HepG2 (cell line): Measurements from ENCODE around the gene MYO5B. TPM values are rescaled to one million over a fixed set of nuclear protein-coding genes. Genes with fewer than 3 reads are reported as not detected.

Experiments used
- ADNP ChIP-seq: sonication (generic); formaldehyde crosslinking; IDR thresholded peaks from 2 replicates; pipeline ENCODE4 v1.4.0; 2020; ENCODE audit warnings: missing genetic modification reagents
- ARHGAP35 ChIP-seq: sonication (generic); formaldehyde crosslinking; IDR thresholded peaks from 2 replicates; pipeline ENCODE4 v1.9.0; 2022; ENCODE audit warnings: mild to moderate bottlenecking, inconsistent platforms, moderate library complexity, missing genetic modification reagents, borderline replicate concordance
- ATF7 ChIP-seq, 2 experiments: fragments of 450-650 bp in 1 of 2; sonication (generic) in 1 of 2; formaldehyde crosslinking in 1 of 2; IDR thresholded peaks; 2 replicates each; pipeline versions ENCODE4 v1.4.0 to v1.6.1; 2016 to 2020; ENCODE audit warnings: antibody characterized with exemption in 1 of 2, mild to moderate bottlenecking in 1 of 2, missing genetic modification reagents in 1 of 2
- CHD4 ChIP-seq: fragments of 200-600 bp; sonication (generic); IDR thresholded peaks from 2 replicates; pipeline ENCODE4 v1.7.0; 2017; ENCODE audit warnings: mild to moderate bottlenecking, low read length, borderline replicate concordance
- FOXO1 ChIP-seq: sonication (generic); formaldehyde crosslinking; IDR thresholded peaks from 2 replicates; pipeline ENCODE4 v1.4.0; 2020; ENCODE audit warnings: missing genetic modification reagents
- KDM4B ChIP-seq: sonication (generic); formaldehyde crosslinking; IDR thresholded peaks from 2 replicates; pipeline ENCODE4 v1.4.0; 2020; ENCODE audit warnings: missing genetic modification reagents
- MTA1 ChIP-seq: sonication (generic); formaldehyde crosslinking; IDR thresholded peaks from 2 replicates; pipeline ENCODE4 v1.4.0; 2020; ENCODE audit warnings: missing genetic modification reagents, mild to moderate bottlenecking, borderline replicate concordance
- NAIF1 ChIP-seq: sonication (generic); formaldehyde crosslinking; IDR thresholded peaks from 2 replicates; pipeline ENCODE4 v1.5.0; 2020; ENCODE audit warnings: mild to moderate bottlenecking, missing genetic modification reagents, borderline replicate concordance
- NCOR1 ChIP-seq: fragments of 200-600 bp; sonication (generic); IDR thresholded peaks from 2 replicates; pipeline ENCODE4 v1.7.0; 2017; ENCODE audit warnings: antibody characterized with exemption, low read length, borderline replicate concordance
- NFE2 ChIP-seq: sonication (generic); formaldehyde crosslinking; IDR thresholded peaks from 2 replicates; pipeline ENCODE4 v1.4.0; 2020; ENCODE audit warnings: missing genetic modification reagents
- NR2F6 ChIP-seq, 2 experiments: IDR thresholded peaks; 2 replicates each; pipeline ENCODE4 v1.6.1; 2016; ENCODE audit warnings: antibody characterized with exemption in 1 of 2, mild to moderate bottlenecking in 1 of 2
- PAX8 ChIP-seq: sonication (generic); formaldehyde crosslinking; IDR thresholded peaks from 2 replicates; pipeline ENCODE4 v1.8.0; 2022; ENCODE audit warnings: mild to moderate bottlenecking, missing genetic modification reagents, borderline replicate concordance
- PHF8 ChIP-seq: sonication (generic); formaldehyde crosslinking; IDR thresholded peaks from 2 replicates; pipeline ENCODE4 v1.5.0; 2020; ENCODE audit warnings: missing genetic modification reagents
- RFXAP ChIP-seq: sonication (generic); formaldehyde crosslinking; IDR thresholded peaks from 2 replicates; pipeline ENCODE4 v1.4.0; 2020; ENCODE audit warnings: missing genetic modification reagents, borderline replicate concordance
- SMARCC2 ChIP-seq: fragments of 450-650 bp; IDR thresholded peaks from 2 replicates; pipeline ENCODE4 v1.6.1; 2017; ENCODE audit warnings: antibody characterized with exemption, mild to moderate bottlenecking
- ZBTB8A ChIP-seq: sonication (generic); formaldehyde crosslinking; IDR thresholded peaks from 2 replicates; pipeline ENCODE4 v1.4.0; 2020; ENCODE audit warnings: mild to moderate bottlenecking, low read depth, missing genetic modification reagents, borderline replicate concordance
- ZNF253 ChIP-seq: sonication (generic); formaldehyde crosslinking; IDR thresholded peaks from 2 replicates; pipeline ENCODE4 v1.8.0; 2022; ENCODE audit warnings: mild to moderate bottlenecking, missing genetic modification reagents, borderline replicate concordance
- ZNF7 ChIP-seq: IDR thresholded peaks from 2 replicates; pipeline ENCODE4 v1.6.1; 2016; ENCODE audit warnings: missing biosample characterization, missing genetic modification reagents
- polyA plus RNA-seq, 8 experiments: library from polyadenylated mRNA; depleted of rRNA in 3 of 8; stranded (reverse) in 7 of 8; unstranded in 1 of 8; fragments of >200 nt; fragmentation: Illumina TruSeq in 4 of 8; extraction: Trizol in 4 of 8; gene quantifications; 2 replicates each; pipeline versions ENCODE4 v1.2.1 to v1.2.3, GENCODE V29; 2011 to 2016; ENCODE audit warnings: low read depth in 4 of 8, missing spikeins in 1 of 8, mixed read lengths in 1 of 8; ENCODE audit not compliant: insufficient read depth in 1 of 8
- total RNA-seq, 5 experiments: library from RNA; depleted of rRNA; stranded (reverse); fragments of >200 nt; fragmentation: Illumina TruSeq; extraction: Trizol; gene quantifications; 2 replicates each; pipeline ENCODE4 v1.2.3, GENCODE V29; 2016; ENCODE audit warnings: low read depth in 1 of 5
- TF ChIP-seq, protein P1 (sequence below): sonication (generic); formaldehyde crosslinking; IDR thresholded peaks from 2 replicates; pipeline ENCODE4; 2020; ENCODE audit warnings: missing genetic modification reagents, mild to moderate bottlenecking, borderline replicate concordance
- TF ChIP-seq, protein P2 (sequence below): sonication (generic); formaldehyde crosslinking; conservative IDR thresholded peaks from 2 replicates; pipeline ENCODE4 v1.8.0; 2022; ENCODE audit warnings: low read depth, missing genetic modification reagents

The MYO5B gene
- total and polyA plus RNA-seq, 2 of the 13 experiments (the other 11 are each of a cell fraction or from before 2014, with no cell fraction given): 13.1 to 24.0 TPM

DNA sequence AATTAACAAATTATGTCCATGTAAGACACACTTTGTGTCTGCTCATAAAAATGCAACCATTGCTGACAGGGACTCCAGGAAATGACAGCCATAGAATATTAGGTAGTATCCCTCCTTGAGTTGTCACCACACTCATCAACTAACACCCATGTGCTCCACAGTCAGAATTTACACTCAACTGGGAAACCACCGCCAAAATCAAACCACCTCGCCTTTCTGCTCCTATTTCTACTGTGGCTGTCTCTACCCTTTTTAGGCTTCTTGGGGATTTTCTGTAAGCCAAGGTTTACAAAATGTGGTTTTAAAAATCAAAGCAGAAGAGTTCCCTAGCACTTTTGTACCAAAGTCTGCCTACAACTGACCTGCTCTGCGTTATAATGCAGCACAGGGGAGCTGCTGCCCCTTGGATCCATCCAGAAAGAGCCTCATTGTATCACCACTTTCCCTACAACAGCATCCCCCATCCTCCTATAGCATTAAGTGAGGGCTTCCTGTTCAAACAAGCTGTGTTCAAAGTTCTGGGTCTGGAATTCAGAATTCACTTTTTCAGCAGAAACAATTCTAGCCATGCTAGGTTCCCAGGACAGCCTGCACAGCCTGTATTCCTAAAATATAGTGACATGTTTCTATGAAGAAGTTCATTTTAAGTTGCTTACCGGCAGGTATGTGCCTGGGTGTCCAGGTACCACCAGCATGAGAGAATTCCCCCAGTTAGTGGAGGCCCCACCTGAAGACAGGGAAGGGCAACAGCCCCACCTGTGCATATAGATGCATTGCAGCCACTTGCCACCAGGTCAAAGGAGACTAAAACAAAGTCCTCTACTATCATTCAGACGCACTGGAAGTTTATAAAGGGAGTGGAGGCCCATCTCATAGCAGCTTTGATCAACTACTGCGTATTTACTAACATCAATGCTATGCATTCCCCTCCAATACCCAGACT is 104.3 kb downstream of the MYO5B start (continued):
- TF ChIP-seq ZNF253 (CRISPR knock-in tag) (no peak), NCOR1 (peak; percentile 71; the same call in 1 of the 2 replicates), CHD4 (peak; percentile 47; the same call in 1 of the 2 replicates), ZBTB8A (CRISPR knock-in tag) (no peak), ATF7 (IDR thresholded peaks at IDR 0.05) (no peak), ATF7 (CRISPR knock-in tag; IDR thresholded peaks at IDR 0.05) (no peak), MTA1 (CRISPR knock-in tag) (no peak), PHF8 (CRISPR knock-in tag) (no peak), RFXAP (CRISPR knock-in tag) (no peak), ZNF7 (no peak), NFE2 (CRISPR knock-in tag) (no peak), KDM4B (CRISPR knock-in tag) (no peak), FOXO1 (0 out of 2 replicates have a peak, but pooled peaks have one; percentile 20), ARHGAP35 (CRISPR knock-in tag) (no peak), ADNP (CRISPR knock-in tag) (no peak), SMARCC2 (no peak), NR2F6 (IDR thresholded peaks at IDR 0.05) (peak; percentile 42; the same call in 1 of the 2 replicates), NR2F6 (CRISPR knock-in tag; IDR thresholded peaks at IDR 0.05) (peak; percentile 46), NAIF1 (no peak), PAX8 (CRISPR knock-in tag) (no peak)
- TF ChIP-seq, protein P1, sequence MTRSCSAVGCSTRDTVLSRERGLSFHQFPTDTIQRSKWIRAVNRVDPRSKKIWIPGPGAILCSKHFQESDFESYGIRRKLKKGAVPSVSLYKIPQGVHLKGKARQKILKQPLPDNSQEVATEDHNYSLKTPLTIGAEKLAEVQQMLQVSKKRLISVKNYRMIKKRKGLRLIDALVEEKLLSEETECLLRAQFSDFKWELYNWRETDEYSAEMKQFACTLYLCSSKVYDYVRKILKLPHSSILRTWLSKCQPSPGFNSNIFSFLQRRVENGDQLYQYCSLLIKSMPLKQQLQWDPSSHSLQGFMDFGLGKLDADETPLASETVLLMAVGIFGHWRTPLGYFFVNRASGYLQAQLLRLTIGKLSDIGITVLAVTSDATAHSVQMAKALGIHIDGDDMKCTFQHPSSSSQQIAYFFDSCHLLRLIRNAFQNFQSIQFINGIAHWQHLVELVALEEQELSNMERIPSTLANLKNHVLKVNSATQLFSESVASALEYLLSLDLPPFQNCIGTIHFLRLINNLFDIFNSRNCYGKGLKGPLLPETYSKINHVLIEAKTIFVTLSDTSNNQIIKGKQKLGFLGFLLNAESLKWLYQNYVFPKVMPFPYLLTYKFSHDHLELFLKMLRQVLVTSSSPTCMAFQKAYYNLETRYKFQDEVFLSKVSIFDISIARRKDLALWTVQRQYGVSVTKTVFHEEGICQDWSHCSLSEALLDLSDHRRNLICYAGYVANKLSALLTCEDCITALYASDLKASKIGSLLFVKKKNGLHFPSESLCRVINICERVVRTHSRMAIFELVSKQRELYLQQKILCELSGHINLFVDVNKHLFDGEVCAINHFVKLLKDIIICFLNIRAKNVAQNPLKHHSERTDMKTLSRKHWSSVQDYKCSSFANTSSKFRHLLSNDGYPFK (CRISPR knock-in tag): no peak
- TF ChIP-seq, protein P2, sequence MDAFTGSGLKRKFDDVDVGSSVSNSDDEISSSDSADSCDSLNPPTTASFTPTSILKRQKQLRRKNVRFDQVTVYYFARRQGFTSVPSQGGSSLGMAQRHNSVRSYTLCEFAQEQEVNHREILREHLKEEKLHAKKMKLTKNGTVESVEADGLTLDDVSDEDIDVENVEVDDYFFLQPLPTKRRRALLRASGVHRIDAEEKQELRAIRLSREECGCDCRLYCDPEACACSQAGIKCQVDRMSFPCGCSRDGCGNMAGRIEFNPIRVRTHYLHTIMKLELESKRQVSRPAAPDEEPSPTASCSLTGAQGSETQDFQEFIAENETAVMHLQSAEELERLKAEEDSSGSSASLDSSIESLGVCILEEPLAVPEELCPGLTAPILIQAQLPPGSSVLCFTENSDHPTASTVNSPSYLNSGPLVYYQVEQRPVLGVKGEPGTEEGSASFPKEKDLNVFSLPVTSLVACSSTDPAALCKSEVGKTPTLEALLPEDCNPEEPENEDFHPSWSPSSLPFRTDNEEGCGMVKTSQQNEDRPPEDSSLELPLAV (CRISPR knock-in tag): no peak
